HK-2 (cell line): Measurements from ENCODE around the gene GSTM5.
"Not testable (repeated sequence)": the region's sequence is repeated elsewhere in the genome, so short reads cannot be mapped to it uniquely, and the experiment has no call there.

Experiments used
- DNase-seq: peaks from one replicate; pipeline ENCODE4 v3.0.0-alpha.2; 2018; ENCODE audit not compliant: unreplicated experiment

GSTM5 gene

DNA sequence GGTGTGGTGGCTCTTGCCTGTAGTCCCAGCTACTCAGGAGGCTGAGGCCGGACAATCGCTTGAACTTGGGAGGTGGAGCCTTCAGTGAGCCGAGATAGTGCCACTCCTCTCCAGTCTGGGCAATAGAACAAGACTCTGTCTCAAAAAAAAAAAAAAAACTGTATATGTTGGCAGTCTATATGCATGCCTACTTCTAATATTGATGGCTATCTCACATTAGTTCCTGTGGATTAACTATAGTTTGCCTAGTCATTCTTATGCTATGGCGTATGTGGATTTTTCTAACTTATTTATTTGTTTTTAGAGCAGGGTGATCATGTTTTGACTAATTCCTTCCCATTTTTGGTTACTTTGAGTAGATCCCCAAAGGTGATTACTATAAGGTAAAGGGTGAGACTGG lies 15.0 kb upstream of the GSTM5 start:
- no peak for DNase-seq

DNA sequence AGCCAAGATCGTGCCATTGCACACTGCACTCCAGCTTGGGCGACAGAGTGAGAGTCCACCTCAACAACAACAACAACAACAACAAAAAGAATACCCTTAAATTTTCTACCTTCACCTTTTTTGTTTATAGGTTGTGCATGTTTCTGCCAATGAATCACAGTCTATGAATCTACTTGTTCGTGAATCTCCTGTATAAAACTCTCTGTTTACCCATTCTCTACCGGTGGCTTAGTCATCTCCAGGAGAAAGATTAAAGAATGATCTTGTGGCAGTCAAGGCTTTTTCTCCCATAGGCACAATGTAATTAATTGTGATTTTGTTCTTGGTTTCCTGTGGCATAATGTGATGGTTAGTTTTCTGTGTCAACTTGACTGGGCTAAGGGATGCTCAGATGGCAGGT lies 14.2 kb upstream of the GSTM5 start:
- DNase-seq: not testable (repeated sequence)

DNA sequence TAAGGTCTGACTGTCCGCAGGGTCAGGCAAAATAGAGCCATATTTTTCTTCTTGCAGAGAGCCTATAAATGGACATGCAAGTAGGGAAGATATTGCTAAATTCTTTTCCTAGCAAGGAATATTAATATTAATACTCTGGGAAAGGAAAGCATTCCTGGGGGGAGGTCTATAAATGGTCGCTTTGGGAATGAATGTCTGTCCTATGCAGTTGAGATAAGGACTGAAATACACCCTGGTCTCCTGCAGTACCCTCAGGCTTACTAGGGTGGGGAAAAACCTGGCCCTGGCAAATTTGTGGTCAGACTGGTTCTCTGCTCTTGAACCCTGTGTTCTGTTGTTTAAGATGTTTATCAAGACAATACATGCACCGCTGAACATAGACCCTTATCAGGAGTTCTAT lies 9.1 kb upstream of the GSTM5 start:
- not testable (repeated sequence) for DNase-seq

DNA sequence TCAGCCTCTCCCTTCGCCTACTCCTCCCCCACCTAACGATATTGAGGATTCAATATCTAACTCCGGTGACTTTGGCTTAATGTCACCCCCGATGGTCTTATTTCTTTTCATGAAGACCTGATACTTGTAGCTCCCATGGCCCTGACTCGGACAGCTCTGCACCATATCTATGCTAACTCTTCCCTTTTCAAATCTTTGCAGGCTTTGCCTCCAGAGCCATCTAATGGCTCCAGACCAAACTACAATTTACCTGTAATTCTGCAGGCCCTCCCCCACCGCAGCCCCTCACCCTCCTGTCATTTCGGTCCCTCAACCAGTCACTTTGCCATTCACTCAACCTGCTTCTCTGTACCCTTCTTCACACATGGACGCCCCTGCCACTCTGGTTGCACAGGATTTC lies 7.9 kb upstream of the GSTM5 start:
- DNase-seq: no peak

DNA sequence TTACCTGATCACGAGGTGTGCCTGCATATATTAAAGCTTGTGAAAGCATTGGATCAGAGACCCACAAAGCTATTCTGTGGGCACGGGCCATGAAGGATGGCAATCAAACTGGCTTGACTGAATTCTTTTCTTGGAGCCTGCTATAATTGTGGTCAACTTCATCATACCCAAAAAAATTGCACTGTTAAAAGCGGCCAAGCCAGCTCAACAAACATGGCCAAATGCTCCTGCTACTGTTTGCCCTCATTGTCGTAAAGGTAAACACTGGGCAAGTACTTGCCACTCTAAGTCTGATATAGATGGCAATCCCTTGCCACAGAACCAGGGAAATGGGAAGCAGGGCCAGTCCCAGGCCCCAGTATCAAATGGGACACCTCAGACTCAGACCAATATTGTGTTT lies 6.6 kb upstream of the GSTM5 start:
- DNase-seq: no peak

DNA sequence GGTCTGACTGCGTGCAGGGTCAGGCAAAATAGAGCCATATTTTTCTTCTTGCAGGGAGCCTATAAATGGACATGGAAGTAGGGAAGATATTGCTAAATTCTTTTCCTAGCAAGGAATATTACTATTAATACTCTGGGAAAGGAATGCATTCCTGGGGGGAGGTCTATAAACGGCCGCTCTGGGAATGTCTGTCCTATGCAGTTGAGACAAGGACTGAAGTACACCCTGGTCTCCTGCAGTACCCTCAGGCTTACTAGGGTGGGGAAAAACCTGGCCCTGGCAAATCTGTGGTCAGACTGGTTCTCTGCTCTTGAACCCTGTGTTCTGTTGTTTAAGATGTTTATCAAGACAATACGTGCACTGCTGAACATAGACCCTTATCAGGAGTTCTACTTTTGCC lies 3.1 kb upstream of the GSTM5 start:
- not testable (repeated sequence) for DNase-seq

DNA sequence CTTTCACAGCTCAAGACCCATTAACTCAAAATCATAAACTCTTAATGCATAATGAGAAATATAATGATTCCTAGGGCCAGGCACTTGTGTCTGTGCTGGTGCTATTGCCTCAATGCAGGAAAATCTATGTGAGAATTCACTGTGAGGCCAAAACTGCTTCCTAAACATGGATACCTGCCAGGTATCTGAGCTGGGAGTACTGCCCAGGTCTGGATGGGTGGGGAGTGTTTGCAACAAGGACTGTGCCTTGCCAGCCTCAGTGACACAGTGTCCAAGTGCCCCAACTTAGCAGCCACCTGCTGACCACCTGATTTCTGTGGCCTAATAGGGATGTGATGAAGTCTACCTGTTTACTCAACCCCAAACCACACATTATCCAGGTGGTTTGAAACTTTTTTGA lies 2.2 kb upstream of the GSTM5 start:
- not testable (repeated sequence) for DNase-seq

DNA sequence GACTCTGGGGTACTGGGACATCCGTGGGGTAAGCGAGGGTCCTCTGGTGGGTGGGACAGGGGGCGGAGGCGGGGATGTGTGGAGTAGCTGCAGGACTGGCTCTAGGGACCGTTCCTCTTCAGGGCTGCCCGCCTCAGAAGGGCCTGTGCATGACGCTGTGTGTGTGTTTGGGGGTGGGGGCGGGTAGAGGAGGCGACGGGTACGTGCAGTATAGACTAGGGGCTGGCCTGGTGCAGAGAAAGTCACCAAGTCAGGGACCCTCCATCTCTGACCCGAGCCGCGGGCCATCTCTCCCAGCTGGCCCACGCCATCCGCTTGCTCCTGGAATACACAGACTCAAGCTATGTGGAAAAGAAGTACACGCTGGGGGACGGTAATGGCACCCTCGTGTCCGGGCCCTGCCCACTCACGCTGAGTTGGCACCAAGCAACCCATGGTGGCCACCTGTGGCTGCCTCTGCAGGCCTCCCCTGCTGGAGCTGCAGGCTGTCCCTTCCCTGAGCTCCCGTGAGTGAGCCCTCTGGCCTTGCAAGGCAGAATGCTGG lies 342 bp downstream of the GSTM5 start:
- no peak for DNase-seq

DNA sequence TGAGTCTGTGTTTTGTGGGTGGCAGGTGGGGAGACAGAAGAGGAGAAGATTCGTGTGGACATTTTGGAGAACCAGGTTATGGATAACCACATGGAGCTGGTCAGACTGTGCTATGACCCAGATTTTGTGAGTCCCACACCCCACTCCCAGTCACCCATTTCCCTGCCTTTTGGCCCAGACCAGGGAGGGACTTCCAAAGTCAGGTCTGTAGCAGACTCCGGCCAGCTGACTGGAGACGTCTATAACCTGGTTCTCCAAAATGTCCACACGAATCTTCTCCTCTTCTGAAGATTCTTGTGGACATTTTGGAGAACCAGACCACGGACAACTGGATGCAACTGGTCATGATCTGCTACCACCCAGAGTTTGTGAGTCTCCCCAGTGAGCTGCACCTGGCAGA lies 1.6 kb downstream of the GSTM5 start:
- DNase-seq: no peak

DNA sequence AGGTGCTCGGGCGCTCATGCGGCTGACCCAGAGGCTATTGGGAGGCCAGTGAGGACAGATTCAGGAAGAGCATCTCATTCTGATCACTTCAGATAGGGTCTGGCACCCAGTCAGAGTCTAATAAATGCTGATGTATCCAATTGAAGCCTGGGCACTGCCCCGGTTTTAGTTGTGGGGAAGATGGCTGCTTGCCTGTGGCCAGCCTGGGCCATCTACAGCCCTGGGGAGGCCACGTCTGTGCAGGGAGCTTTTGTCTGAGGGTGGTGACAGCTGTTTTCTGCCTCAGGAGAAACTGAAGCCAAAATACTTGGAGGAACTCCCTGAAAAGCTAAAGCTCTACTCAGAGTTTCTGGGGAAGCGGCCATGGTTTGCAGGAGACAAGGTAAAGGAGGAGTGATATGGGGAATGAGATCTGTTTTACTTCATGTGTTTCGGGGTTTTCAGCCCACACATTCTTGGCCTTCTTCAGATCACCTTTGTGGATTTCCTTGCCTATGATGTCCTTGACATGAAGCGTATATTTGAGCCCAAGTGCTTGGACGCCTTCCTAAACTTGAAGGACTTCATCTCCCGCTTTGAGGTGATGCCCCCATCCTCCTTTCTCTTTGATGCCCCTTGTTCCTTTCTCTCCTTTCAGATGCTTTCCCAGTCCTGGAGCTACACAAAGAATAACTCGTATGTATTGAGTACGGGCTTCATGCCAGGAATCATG lies 2.8 kb downstream of the GSTM5 start:
- DNase-seq: no peak

DNA sequence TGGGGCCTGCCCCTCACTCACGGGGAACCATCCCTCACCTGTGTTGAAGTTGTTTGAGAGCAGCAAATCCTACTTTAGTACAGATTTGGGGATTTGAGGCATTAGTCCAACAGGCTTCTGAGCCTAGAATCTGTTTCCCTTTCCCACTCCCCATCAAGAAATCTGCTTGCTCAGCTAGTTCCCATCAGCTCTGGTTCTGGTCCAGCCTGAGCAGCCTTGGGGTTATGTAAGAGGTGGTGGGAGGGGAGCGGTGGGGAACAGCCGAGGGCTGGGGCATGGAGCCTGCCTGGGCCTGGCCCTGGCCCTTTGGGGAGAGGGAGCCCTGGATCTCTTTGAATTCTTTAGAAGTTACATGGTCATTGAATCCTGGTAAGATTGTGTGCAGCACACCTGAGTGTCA lies 4.1 kb downstream of the GSTM5 start:
- DNase-seq: no peak

DNA sequence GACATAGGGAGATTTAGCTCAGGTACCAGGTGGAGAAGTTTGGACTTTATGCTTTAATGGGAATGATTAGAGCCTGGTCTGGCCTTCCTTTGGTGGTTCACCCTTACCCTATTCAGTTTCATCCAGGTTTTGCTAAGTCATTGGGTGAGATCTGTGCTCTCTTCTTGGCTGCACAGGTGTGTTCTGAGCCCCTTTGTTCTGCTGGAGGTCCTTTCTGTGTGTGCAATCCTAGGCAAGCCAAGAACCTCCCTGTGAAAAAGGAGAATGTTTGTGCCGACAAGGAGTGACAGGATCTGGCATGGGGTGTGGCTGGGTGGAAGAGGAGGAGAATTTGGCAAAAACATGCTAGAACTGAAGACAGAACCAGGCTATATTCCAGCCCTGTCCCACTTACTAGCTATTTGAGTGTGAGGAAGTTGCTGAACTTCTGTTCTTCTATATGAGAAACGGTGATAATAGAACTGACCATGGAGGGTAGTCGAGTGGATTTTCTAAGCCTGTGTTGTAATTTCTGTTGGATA lies 4.6 kb downstream of the GSTM5 start:
- DNase-seq: no peak

DNA sequence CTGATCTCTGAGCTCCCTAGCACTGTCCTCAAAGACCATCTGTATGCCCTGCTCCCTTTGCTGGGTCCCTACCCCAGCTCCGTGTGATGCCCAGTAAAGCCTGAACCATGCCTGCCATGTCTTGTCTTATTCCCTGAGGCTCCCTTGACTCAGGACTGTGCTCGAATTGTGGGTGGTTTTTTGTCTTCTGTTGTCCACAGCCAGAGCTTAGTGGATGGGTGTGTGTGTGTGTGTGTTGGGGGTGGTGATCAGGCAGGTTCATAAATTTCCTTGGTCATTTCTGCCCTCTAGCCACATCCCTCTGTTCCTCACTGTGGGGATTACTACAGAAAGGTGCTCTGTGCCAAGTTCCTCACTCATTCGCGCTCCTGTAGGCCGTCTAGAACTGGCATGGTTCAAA lies 5.7 kb downstream of the GSTM5 start:
- DNase-seq: no peak

DNA sequence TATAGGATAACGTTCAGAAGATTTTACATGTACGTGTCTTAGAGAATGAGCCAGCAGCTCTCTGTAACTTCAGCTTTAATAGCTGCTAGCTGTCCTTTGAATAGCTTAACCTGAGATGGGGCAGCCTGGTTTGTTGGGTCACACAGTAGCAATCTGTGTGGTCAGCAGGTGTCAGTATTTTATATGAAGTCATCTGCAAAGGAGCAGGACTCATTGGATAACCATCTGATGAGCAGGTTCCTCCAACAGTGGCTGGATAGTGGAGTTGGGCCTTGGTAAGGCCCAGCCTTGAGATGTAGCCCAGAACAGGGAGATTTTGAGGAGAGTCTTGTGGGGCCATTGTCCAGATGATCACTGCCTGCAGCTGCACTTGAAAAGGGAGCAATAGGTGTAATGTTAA lies 6.4 kb downstream of the GSTM5 start:
- no peak for DNase-seq

DNA sequence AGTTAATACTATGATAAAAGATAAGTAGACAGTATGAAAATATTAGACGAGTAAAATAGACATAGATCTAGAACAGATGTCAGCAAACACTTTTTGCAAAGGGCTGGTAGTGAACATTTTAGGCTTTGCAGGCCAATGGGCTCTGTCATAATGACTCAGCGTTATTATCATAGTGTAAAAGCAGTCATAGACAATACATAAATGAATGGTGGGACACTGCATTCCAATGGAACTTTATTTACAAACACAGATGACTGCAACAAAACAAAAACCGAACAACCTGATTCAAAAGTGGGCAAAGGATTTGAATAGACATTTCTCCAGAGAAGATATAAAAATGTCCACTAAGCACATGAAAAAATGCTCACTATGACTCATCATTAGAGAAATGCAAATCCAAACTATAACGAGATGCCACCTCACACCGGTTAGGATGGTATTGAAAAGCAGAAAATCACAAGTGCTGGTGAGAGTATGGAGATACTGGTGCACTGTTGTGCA lies 7.3 kb downstream of the GSTM5 start:
- no peak for DNase-seq

DNA sequence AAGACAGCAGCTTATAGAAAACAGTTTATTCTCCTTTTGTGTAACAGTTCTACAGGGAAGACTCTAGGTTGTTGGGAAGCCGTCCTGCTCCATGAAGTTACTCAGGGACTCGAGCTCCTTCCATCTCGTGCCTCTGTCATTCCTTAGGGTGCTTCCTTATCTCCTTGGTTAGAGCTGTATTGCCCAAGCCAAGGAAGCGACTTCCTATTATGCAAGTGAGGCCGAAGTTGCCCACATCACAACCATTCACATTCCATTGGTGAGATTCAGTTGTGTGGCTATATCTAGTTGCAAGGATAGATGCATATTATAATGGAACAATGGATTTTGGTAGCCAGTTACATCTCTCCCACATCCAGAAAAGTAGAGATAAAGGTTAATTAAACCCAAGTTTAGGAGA lies 9.0 kb downstream of the GSTM5 start:
- DNase-seq: no peak

DNA sequence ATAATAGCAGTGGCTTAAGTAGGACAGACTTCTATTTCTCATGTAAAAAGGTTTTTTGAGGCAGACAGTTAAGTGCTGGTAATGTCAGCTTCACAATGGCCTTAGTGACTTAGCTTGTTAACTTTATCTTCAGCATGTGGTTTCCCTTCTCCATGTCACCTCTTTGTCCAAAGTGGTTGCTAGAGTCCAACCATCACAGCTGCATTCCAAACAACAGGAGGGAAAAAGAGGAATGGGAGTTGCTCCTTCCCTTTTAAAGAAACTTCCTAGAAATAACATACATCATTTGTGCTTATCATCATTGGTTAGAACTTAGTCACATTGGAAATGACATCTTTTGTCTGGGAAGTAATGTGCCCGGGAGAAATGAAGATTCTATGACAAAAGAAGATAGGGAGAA lies 9.9 kb downstream of the GSTM5 start:
- no peak for DNase-seq

DNA sequence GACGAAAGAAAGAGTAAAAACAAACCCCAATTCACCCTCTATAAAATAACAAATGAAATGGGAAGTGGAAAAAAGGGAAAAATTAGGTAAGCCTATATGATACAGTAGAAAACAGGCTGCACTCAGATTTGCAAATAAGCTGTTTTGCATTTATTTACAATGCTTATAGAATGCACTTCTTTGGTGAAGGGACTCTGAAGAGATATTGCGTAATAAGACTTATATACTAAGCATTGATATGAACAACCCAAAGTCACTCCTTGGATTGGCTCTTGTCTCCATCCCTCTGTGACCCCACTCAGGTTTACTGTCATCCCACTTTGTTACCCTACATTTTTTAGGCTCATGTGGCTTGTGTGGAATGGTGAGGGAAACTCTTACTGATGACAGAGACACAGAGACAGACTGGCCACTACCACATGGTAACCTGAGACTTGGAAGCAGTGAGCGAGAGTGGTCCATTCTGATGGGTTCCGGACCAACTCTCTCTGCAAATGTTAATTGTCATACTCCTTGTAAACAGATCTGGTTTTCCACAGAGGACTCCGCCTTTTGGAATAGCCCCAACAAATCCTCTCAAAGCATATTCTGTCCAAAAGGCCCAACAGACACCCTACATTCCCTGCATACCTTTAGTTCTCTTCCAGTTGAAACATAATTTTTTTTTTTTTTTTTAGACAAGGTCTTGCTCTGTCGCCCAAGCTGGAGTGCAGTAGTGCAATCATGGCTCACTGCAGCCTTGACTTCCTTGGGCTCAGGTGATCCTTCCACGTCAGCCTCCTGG lies 11.0 kb downstream of the GSTM5 start:
- no peak for DNase-seq

DNA sequence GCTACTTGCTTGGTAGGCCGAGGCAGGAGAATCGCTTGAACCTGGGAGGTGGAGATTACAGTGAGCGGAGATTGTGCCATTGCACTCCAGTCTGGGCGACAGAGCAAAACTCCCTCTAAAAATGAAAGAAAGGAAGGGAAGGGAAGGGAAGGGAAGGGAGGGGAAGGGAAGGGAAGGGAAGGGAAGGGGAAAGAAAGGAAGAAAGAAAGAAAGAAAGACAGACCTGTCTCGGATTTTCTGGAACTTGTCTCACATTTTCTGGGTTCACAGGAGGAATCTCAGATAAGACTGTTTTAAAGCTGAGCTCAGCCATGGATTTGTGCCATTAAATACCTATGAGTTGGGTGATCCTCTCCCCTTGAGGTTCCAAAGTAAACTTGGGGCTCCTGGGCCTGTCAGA lies 12.9 kb downstream of the GSTM5 start:
- DNase-seq: no peak

DNA sequence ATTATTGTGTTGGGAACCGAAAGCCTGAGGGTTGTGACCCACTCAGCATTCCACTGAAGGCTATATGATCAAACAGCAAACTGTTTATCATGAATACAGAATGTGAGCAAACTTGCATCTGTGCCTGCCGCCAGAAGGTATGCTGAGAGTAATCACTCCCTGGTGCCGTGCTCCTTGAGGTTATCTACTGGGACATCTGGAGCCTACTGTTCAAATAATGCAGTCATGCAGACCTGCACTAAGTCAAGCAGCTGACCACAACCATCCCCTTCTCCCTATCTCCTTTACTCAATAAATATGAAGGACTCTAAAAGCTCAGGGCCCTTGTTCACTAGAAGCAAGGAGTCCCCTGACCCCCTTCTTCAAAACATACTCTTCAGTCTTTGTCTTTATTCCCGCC lies 13.5 kb downstream of the GSTM5 start:
- DNase-seq: no peak

DNA sequence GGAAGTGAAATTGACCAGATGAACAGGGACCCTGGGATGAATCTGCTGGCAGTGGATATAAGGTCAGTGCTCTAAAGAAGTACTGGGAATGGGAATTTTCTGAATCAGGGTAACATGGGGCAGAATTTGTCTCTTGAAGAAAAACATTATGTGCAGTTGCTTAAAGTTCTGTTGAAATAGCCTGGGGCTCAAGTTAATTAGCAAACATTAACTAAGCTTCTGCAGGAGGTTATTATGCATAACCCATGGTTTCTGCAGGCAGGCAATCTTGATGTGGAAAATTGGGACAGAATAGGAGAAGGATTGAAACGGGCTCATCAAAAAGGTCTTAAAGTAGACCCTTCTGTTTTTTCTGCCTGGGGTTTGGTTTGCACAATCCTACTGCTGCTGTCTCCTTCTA lies 14.0 kb downstream of the GSTM5 start:
- DNase-seq: no peak

DNA sequence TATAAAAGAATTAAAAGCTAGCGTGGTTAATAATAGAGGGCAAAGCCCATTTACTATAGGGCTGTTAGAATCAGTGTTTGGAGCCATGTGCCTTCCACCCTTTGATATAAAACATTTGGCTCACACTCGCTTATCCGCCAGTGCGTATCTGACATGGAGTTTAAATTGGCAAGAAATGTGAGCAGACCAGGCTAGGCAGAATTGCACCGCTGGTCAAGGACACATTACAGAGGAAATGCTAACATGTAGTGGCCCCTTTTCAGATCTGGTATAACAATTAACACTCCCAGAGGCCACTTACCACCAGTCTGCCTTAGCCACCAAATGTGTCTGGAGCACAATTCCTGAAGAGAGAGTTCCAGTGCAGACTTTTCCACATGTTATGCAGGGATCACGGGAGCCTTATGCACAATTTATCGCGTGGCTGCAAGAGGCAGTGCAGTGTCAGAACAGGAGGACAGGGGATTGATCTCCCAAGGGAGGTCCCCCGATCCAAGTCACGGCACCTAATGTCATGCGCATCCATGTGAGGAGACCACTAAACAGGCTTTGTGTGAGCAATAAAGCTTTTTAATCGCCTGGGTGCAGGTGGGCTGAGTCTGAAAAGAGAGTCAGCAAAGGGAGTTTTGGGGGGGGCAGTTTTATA lies 14.8 kb downstream of the GSTM5 start:
- DNase-seq: no peak
